Cardiac muscle cell (in vitro differentiated cells and primary cell): ENCODE data around the gene ZNF486. TPM values are rescaled to one million over a fixed set of nuclear protein-coding genes. Genes with fewer than 3 reads are reported as not detected.
"Not testable (repeated sequence)": the region's sequence is repeated elsewhere in the genome, so short reads cannot be mapped to it uniquely, and the experiment has no call there.

ENCODE experiments used
- DNase-seq, 2 donors: peaks; one replicate each; pipeline versions ENCODE4 v3.0.0 to v3.0.0-alpha.2; 2010 to 2017; ENCODE audit warnings: low read depth in 1 of 2, low spot score in 1 of 2
- H3K27ac ChIP-seq: fragments of 200-600 bp; sonication (generic); 2 replicates; pipeline ENCODE4 v1.5.1; 2016
- H3K27me3 ChIP-seq: fragments of 200-600 bp; sonication (generic); 2 replicates; pipeline ENCODE4 v1.6.0; 2016; ENCODE audit warnings: control low read depth
- H3K36me3 ChIP-seq: fragments of 200-600 bp; sonication (generic); 2 replicates; pipeline ENCODE4 v1.5.1; 2016; ENCODE audit warnings: control low read depth
- H3K4me1 ChIP-seq: fragments of 200-600 bp; sonication (generic); 2 replicates; pipeline ENCODE4 v1.8.1; 2017; ENCODE audit warnings: low read depth, mild to moderate bottlenecking, mixed run types
- H3K4me3 ChIP-seq: fragments of 200-600 bp; sonication (generic); 2 replicates; pipeline ENCODE4 v1.5.1; 2016; ENCODE audit warnings: mild to moderate bottlenecking
- H3K9me3 ChIP-seq: fragments of 200-600 bp; sonication (generic); 2 replicates; pipeline ENCODE4 v1.5.1; 2017; ENCODE audit warnings: low read depth, mild to moderate bottlenecking, control low read depth
- CTCF ChIP-seq: IDR thresholded peaks from 2 replicates; pipeline ENCODE4 v1.5.1; 2012; ENCODE audit warnings: low read depth, mild to moderate bottlenecking, low read length
- polyA plus RNA-seq: library from polyadenylated mRNA; unstranded; fragments of >200 nt; fragmentation: Nextera tagmentation; extraction: Ambion mirVana; gene quantifications from 2 replicates; pipeline ENCODE4 v1.2.1, GENCODE V29; 2016
- total RNA-seq: library from RNA; depleted of rRNA; stranded (reverse); fragments of >200 nt; gene quantifications from 2 replicates; pipeline ENCODE4 v1.2.3, GENCODE V29; 2016

Gene ZNF486
- total and polyA plus RNA-seq, 2 experiments from 2014 or later = 4.2 to 9.8 TPM

GRCh38 chr19:20197747-20198146 lies 30.7 kb downstream of the ZNF486 start:
- H3K4me1 ChIP-seq = no peaks in the 10 kb centered on the region
- no peak for DNase-seq
- no peak overlapping the region for H3K27ac ChIP-seq
- H3K27me3 ChIP-seq = no peaks in the 10 kb centered on the region
- H3K9me3 ChIP-seq = no peaks in the 10 kb centered on the region
- no peak for TF ChIP-seq CTCF
- H3K4me3 ChIP-seq = no peak overlapping the region
- H3K36me3 ChIP-seq = peaks cover 11% of the 10 kb centered on the region

- no peak overlapping the region for H3K27ac ChIP-seq
- no peaks in the 10 kb centered on the region for H3K36me3 ChIP-seq
- no peaks in the 10 kb centered on the region for H3K9me3 ChIP-seq
- DNase-seq = no peak
- no peaks in the 10 kb centered on the region for H3K4me1 ChIP-seq
- TF ChIP-seq CTCF = no peak
- no peaks in the 10 kb centered on the region for H3K27me3 ChIP-seq
- no peak overlapping the region for H3K4me3 ChIP-seq
These were observed 42.0 kb downstream of the ZNF486 start for GRCh38 chr19:20209051-20209450.

- DNase-seq, H3K4me3 ChIP-seq, H3K36me3 ChIP-seq, H3K27ac ChIP-seq, H3K27me3 ChIP-seq, H3K9me3 ChIP-seq, H3K4me1 ChIP-seq: not testable (repeated sequence)
These were observed 47.4 kb downstream of the ZNF486 start for GRCh38 chr19:20214366-20214765.

GRCh38 chr19:20221605-20222004 lies 54.6 kb downstream of the ZNF486 start:
- DNase-seq, H3K27me3 ChIP-seq, H3K27ac ChIP-seq, H3K4me3 ChIP-seq, H3K9me3 ChIP-seq, H3K4me1 ChIP-seq, H3K36me3 ChIP-seq: not testable (repeated sequence)

GRCh38 chr19:20233105-20233504 lies 66.1 kb downstream of the ZNF486 start:
- Histone ChIP-seq H3K4me1 (no peaks in the 10 kb centered on the region), H3K27me3 (no peaks in the 10 kb centered on the region), H3K36me3 (no peaks in the 10 kb centered on the region), H3K9me3 (no peaks in the 10 kb centered on the region), H3K27ac (no peak overlapping the region), H3K4me3 (no peak overlapping the region)
- DNase-seq = no peak
- no peak for TF ChIP-seq CTCF

- TF ChIP-seq CTCF = no peak
- Histone ChIP-seq H3K4me1 (peaks cover 6% of the 10 kb centered on the region), H3K27ac (no peak overlapping the region), H3K4me3 (no peak overlapping the region), H3K9me3 (no peaks in the 10 kb centered on the region), H3K27me3 (no peaks in the 10 kb centered on the region), H3K36me3 (no peaks in the 10 kb centered on the region)
- no peak for DNase-seq
These were observed 68.1 kb downstream of the ZNF486 start for GRCh38 chr19:20235156-20235555.
